Prostate gland (tissue), 2 donors: ENCODE results near the gene ZNF624. TPM values are rescaled to one million over a fixed set of nuclear protein-coding genes. Genes with fewer than 3 reads are reported as not detected.
"Not testable (repeated sequence)": the region's sequence is repeated elsewhere in the genome, so short reads cannot be mapped to it uniquely, and the experiment has no call there.

Source experiments
- DNase-seq: peaks from one replicate; pipeline ENCODE4 v3.0.0-alpha.2; 2019; ENCODE audit warnings: low spot score
- H3K27ac ChIP-seq, 2 donors: fragments of 200-600 bp; sonication (generic); 2 replicates each; pipeline ENCODE4 v1.5.1; 2017 to 2019
- H3K27me3 ChIP-seq: fragments of 200-600 bp; sonication (generic); replicated peaks from 2 replicates; pipeline ENCODE4 v1.5.1; 2019; ENCODE audit not compliant: insufficient read depth
- H3K36me3 ChIP-seq, 2 donors: fragments of 200-600 bp; sonication (generic); 1 replicate in 1 of 2; 2 replicates in 1 of 2; pipeline versions ENCODE4 v1.5.1 to v1.8.1; 2017 to 2019
- H3K4me1 ChIP-seq: fragments of 200-600 bp; sonication (generic); replicated peaks from 2 replicates; pipeline ENCODE4 v1.5.1; 2019
- H3K4me3 ChIP-seq, 2 donors: fragments of 200-600 bp; sonication (generic); 2 replicates each; pipeline ENCODE4 v1.5.1; 2017 to 2019
- H3K9me3 ChIP-seq: fragments of 200-600 bp; sonication (generic); 2 replicates; pipeline ENCODE4 v1.5.1; 2017
- POLR2A ChIP-seq: fragments of 450-650 bp; IDR thresholded peaks from one replicate; pipeline ENCODE4 v1.6.1; 2016; ENCODE audit warnings: antibody characterized with exemption, mild to moderate bottlenecking
- POLR2AphosphoS5 ChIP-seq: sonication (generic); formaldehyde crosslinking; IDR thresholded peaks from one replicate; pipeline ENCODE4 v1.6.1; 2017; ENCODE audit warnings: antibody characterized with exemption
- WGBS: methylation state at CpG from one replicate; pipeline ENCODE4 v1.1.5; 2018; 5-methylcytosine and 5-hydroxymethylcytosine counted together
- intact Hi-C: fragments of 100-400 bp; cut with DNase I; formaldehyde crosslinking; loops from one replicate; pipeline ENCODE4 v1.14.2; 2022
- total RNA-seq, 2 donors: library from RNA; depleted of rRNA; stranded (reverse); fragments of >200 nt; gene quantifications; one replicate each; pipeline ENCODE4 v1.1.0, GENCODE V29; 2016
- TF ChIP-seq, protein P1 (sequence below), 4 experiments: fragments of 200-600 bp in 2 of 4; fragments of 450-650 bp in 2 of 4; sonication (generic) in 2 of 4; IDR thresholded peaks; 1 replicate in 3 of 4; 2 replicates in 1 of 4; pipeline ENCODE4 v1.5.1; 2016 to 2019; ENCODE audit warnings: antibody characterized with exemption in 4 of 4, mild to moderate bottlenecking in 2 of 4, moderate library complexity in 2 of 4

ZNF624 gene
- 10 to 100 TPM in 1 of 2 donors, 1 to 10 TPM in 1; 2.9 to 11.0 TPM for total RNA-seq

DNA sequence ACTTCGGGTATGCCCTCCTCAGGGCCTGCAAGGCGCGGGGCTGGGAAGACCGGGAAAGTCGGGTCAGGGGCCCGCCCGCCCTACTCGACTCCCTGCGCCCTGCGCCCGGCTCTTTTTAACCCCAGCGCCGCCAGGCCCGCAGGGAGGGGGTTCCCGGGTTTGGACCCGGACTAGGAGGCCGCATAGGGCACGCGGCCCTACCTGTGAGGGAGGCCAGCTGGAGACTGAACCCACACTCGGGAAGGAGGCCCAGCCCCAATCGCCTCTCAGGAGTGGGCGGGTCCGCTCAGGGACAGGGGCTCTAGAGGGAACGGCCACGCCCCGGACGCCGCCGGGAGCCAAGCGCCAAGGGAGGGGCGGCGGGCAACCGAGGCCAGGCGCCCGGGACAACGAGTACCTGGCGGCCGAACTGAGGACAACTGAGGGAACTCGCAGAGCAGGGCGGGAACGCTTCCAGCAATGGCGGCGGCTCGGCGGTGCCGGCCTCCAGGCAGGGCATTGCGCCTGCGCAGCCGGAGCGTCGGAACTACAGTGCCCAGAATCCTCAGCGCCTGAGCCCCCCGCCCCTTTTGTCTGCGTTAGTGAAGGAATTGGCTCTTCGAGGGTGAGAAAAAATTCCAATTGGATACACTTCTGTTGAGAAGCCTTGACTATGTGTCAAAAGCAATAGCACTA lies at the start of gene ZNF624:
Gene ZNF624 (minus strand): TSS at position 484 of the 675 bp plus-strand sequence.
- peaks cover 3% of the 10 kb centered on the region for H3K4me1 ChIP-seq
- H3K27ac ChIP-seq: peak within 1 kb of the TSS; percentile 81 to 93
- intact Hi-C loops: no loop called here
- no peaks in the 10 kb centered on the region for H3K27me3 ChIP-seq
- H3K36me3 ChIP-seq: no peaks in the 10 kb centered on the region
- peak; percentile 97 for DNase-seq
- TF ChIP-seq, protein P1, sequence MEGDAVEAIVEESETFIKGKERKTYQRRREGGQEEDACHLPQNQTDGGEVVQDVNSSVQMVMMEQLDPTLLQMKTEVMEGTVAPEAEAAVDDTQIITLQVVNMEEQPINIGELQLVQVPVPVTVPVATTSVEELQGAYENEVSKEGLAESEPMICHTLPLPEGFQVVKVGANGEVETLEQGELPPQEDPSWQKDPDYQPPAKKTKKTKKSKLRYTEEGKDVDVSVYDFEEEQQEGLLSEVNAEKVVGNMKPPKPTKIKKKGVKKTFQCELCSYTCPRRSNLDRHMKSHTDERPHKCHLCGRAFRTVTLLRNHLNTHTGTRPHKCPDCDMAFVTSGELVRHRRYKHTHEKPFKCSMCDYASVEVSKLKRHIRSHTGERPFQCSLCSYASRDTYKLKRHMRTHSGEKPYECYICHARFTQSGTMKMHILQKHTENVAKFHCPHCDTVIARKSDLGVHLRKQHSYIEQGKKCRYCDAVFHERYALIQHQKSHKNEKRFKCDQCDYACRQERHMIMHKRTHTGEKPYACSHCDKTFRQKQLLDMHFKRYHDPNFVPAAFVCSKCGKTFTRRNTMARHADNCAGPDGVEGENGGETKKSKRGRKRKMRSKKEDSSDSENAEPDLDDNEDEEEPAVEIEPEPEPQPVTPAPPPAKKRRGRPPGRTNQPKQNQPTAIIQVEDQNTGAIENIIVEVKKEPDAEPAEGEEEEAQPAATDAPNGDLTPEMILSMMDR (IDR thresholded peaks at IDR 0.05): peak in 1 of 4 experiments; percentile 27
- TF ChIP-seq POLR2AphosphoS5 (peak; percentile 96), POLR2A (peak; percentile 81)
- H3K9me3 ChIP-seq: no peaks in the 10 kb centered on the region
- under 1% methylated on average over 45 of the region's 55 CpGs for WGBS
- peak within 1 kb of the TSS; percentile 43 to 52 for H3K4me3 ChIP-seq

- DNase-seq, H3K4me1 ChIP-seq, H3K4me3 ChIP-seq, H3K27me3 ChIP-seq, intact Hi-C loops, H3K9me3 ChIP-seq, H3K27ac ChIP-seq, H3K36me3 ChIP-seq: not testable (repeated sequence)
- WGBS: 35% methylated on average over 5 of the region's 5 CpGs
Observed at GRCh38 chr17:16697603-16698002, 44.0 kb upstream of the ZNF624 start.

- H3K27ac ChIP-seq, H3K4me1 ChIP-seq, H3K9me3 ChIP-seq, intact Hi-C loops, DNase-seq, H3K27me3 ChIP-seq, H3K4me3 ChIP-seq, H3K36me3 ChIP-seq: not testable (repeated sequence)
- WGBS: 86% methylated on average over 30 of the region's 30 CpGs
Observed at GRCh38 chr17:16690447-16690846, 36.8 kb upstream of the ZNF624 start.

GRCh38 chr17:16689731-16690281 lies 36.2 kb upstream of the ZNF624 start, which contains the start of gene CCDC144A:
Gene CCDC144A (plus strand): TSS chr17:16690241. CDS start chr17:16690401, 160 bp downstream.
- H3K27me3 ChIP-seq, H3K4me1 ChIP-seq, H3K36me3 ChIP-seq, H3K4me3 ChIP-seq, H3K9me3 ChIP-seq, intact Hi-C loops, DNase-seq, H3K27ac ChIP-seq: not testable (repeated sequence)
- WGBS: 47% methylated on average over 12 of the region's 33 CpGs
- TF ChIP-seq, protein P1 (IDR thresholded peaks at IDR 0.05): peak in 3 of 4 experiments; percentile 13 to 65 (median 56)

DNA sequence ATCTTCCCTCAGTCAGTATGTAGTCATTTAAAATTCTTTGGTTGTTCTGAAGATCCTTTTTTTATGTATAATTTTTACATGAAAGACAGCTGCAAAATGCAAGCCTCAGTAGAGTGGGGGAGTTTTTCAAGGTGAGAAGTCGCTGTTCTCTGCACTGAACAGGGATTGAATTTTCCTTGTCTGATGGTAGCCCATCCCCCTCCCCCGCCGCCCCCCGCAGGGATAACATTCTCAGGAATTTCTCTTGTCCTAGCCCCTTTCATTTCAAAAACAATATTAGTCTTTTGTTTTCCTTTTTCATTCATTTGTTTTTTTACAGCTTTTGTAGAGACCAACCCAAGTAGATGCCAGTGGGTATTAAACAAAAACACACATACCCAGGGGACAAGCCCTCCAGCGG lies 33.5 kb upstream of the ZNF624 start:
- H3K27ac ChIP-seq, H3K4me1 ChIP-seq, intact Hi-C loops, DNase-seq, H3K27me3 ChIP-seq, H3K9me3 ChIP-seq, H3K36me3 ChIP-seq, H3K4me3 ChIP-seq: not testable (repeated sequence)
- 75% methylated on average over 5 of the region's 5 CpGs for WGBS

- H3K4me3 ChIP-seq, H3K27ac ChIP-seq, H3K27me3 ChIP-seq, DNase-seq, H3K4me1 ChIP-seq, intact Hi-C loops, H3K36me3 ChIP-seq, H3K9me3 ChIP-seq: not testable (repeated sequence)
- WGBS: 98% methylated on average over 4 of the region's 4 CpGs
Observed at GRCh38 chr17:16686019-16686418, 32.4 kb upstream of the ZNF624 start.

GRCh38 chr17:16683290-16684138 lies 29.9 kb upstream of the ZNF624 start:
- H3K36me3 ChIP-seq, H3K4me1 ChIP-seq, H3K4me3 ChIP-seq, H3K9me3 ChIP-seq, H3K27ac ChIP-seq, DNase-seq, intact Hi-C loops, H3K27me3 ChIP-seq: not testable (repeated sequence)
- 29% methylated on average over 44 of the region's 44 CpGs for WGBS
